GM21423 (cell line): ENCODE data around the gene GOPC.
"Not testable (repeated sequence)": the region's sequence is repeated elsewhere in the genome, so short reads cannot be mapped to it uniquely, and the experiment has no call there.

Experiments used
- ATAC-seq: cut with Tn5 transposase; IDR thresholded peaks from one replicate; pipeline ENCODE4 v1.9.1; 2021; ENCODE audit warnings: mild to moderate bottlenecking, moderate library complexity; ENCODE audit not compliant: unreplicated experiment

Gene GOPC

GRCh38 chr6:117518870-117519269 lies 83.4 kb downstream of the GOPC start:
- no peak for ATAC-seq

- ATAC-seq, result not testable (repeated sequence)
Observed at GRCh38 chr6:117517995-117518394, 84.3 kb downstream of the GOPC start.

- no peak for ATAC-seq
Observed at GRCh38 chr6:117515326-117515725, 87.0 kb downstream of the GOPC start.

GRCh38 chr6:117514655-117515054 lies 87.7 kb downstream of the GOPC start:
- no peak for ATAC-seq

GRCh38 chr6:117513778-117514365 lies 88.4 kb downstream of the GOPC start:
- ATAC-seq, result no peak

- no peak for ATAC-seq
Observed at GRCh38 chr6:117512987-117513573, 89.2 kb downstream of the GOPC start.

GRCh38 chr6:117512056-117512828 lies 90.1 kb downstream of the GOPC start:
- no peak for ATAC-seq
